Measurements from ENCODE around the gene SCMH1.
"Not testable (repeated sequence)": the region's sequence is repeated elsewhere in the genome, so short reads cannot be mapped to it uniquely, and the experiment has no call there.

DNA sequence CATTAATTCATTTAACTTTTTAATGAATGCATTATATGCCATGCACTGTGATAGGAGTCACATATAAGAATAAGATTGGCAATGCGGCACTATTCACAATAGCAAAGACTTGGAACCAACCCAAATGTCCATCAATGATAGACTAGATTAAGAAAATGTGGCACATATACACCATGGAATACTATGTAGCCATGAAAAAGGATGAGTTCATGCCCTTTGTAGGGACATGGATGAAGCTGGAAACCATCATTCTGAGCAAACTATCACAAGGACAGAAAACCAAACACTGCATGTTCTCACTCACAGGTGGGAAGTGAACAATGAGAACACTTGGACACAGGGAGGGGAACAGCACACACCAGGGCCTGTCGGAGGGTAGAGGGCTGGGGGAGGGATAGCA lies 12.9 kb downstream of the SCMH1 start:
- TF ChIP-seq, protein P1, sequence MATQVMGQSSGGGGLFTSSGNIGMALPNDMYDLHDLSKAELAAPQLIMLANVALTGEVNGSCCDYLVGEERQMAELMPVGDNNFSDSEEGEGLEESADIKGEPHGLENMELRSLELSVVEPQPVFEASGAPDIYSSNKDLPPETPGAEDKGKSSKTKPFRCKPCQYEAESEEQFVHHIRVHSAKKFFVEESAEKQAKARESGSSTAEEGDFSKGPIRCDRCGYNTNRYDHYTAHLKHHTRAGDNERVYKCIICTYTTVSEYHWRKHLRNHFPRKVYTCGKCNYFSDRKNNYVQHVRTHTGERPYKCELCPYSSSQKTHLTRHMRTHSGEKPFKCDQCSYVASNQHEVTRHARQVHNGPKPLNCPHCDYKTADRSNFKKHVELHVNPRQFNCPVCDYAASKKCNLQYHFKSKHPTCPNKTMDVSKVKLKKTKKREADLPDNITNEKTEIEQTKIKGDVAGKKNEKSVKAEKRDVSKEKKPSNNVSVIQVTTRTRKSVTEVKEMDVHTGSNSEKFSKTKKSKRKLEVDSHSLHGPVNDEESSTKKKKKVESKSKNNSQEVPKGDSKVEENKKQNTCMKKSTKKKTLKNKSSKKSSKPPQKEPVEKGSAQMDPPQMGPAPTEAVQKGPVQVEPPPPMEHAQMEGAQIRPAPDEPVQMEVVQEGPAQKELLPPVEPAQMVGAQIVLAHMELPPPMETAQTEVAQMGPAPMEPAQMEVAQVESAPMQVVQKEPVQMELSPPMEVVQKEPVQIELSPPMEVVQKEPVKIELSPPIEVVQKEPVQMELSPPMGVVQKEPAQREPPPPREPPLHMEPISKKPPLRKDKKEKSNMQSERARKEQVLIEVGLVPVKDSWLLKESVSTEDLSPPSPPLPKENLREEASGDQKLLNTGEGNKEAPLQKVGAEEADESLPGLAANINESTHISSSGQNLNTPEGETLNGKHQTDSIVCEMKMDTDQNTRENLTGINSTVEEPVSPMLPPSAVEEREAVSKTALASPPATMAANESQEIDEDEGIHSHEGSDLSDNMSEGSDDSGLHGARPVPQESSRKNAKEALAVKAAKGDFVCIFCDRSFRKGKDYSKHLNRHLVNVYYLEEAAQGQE (IDR thresholded peaks at IDR 0.05) = not testable (repeated sequence)
- TF ChIP-seq POLR2A (IDR thresholded peaks at IDR 0.05; ENCODE audit: low read length); JUN (IDR thresholded peaks at IDR 0.05); JUNB (IDR thresholded peaks at IDR 0.05); BHLHE40 (IDR thresholded peaks at IDR 0.05; ENCODE audit: low read depth, low read length); SMC3 (IDR thresholded peaks at IDR 0.05); NFE2L2 (conservative IDR thresholded peaks at IDR 0.05; ENCODE audit: low read length); RFX5 (IDR thresholded peaks at IDR 0.05); ESRRA (IDR thresholded peaks at IDR 0.05; ENCODE audit: borderline replicate concordance, low read length); RAD21 (conservative IDR thresholded peaks at IDR 0.05 in 1 of 2, IDR thresholded peaks at IDR 0.05 in 1 of 2); ZFP36 (IDR thresholded peaks at IDR 0.05; ENCODE audit: borderline replicate concordance, partially characterized antibody): not testable (repeated sequence)
- TF ChIP-seq, protein P2, sequence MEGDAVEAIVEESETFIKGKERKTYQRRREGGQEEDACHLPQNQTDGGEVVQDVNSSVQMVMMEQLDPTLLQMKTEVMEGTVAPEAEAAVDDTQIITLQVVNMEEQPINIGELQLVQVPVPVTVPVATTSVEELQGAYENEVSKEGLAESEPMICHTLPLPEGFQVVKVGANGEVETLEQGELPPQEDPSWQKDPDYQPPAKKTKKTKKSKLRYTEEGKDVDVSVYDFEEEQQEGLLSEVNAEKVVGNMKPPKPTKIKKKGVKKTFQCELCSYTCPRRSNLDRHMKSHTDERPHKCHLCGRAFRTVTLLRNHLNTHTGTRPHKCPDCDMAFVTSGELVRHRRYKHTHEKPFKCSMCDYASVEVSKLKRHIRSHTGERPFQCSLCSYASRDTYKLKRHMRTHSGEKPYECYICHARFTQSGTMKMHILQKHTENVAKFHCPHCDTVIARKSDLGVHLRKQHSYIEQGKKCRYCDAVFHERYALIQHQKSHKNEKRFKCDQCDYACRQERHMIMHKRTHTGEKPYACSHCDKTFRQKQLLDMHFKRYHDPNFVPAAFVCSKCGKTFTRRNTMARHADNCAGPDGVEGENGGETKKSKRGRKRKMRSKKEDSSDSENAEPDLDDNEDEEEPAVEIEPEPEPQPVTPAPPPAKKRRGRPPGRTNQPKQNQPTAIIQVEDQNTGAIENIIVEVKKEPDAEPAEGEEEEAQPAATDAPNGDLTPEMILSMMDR (IDR thresholded peaks at IDR 0.05) = not testable (repeated sequence)
- 0 out of 2 replicates have a peak, but pooled peaks have one; percentile 19 for TF ChIP-seq KDM1A (IDR thresholded peaks at IDR 0.05; ENCODE audit: low read depth)
